ENCODE measurements around the gene ASB8. TPM values are rescaled to one million over a fixed set of nuclear protein-coding genes. Genes with fewer than 3 reads are reported as not detected.

ASB8 gene
- total RNA-seq, 2 experiments from 2014 or later: 20.9 to 27.2 TPM

DNA sequence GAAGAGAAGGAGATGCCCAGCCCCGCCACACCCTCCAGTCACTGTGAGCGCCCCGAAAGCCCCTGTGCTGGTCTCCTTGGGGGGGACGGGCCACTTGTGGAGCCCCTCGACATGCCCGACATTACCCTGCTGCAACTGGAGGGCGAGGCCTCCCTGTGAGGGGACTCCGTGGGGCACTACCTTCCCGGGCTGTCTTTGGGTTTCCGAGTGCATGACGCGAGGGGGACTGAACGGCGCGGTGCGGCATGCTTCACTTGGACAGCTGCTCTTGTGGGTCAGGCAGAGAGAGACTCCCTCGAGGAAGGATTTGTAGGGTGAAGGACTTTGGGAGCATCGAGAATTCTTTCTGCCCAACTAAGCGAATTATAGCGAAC lies 27.2 kb upstream of the ASB8 start:
- Mint-ChIP-seq H3K9me3 (no peaks in the 10 kb centered on the region), H3K36me3 (ENCODE audit: low read depth) (no peaks in the 10 kb centered on the region), H3K4me1 (ENCODE audit: low read depth) (peaks cover 16% of the 10 kb centered on the region), H3K27me3 (peaks cover 28% of the 10 kb centered on the region), H3K27ac (no peak overlapping the region), H3K4me3 (peak overlapping the region; percentile 83)
- ChIA-PET POLR2A (interaction anchor here (1.1 kb wide), 1 partner anchor 13 kb away, joined by 3 read pairs; no protein-coding TSS in a partner anchor), CTCF (interaction anchor here (0.9 to 1.5 kb wide), 2 partner anchors 16 to 144 kb away, joined by 3 to 4 read pairs; no protein-coding TSS in a partner anchor)
- DNase-seq (no peak), ATAC-seq (no peak)
- TF ChIP-seq, protein P1, sequence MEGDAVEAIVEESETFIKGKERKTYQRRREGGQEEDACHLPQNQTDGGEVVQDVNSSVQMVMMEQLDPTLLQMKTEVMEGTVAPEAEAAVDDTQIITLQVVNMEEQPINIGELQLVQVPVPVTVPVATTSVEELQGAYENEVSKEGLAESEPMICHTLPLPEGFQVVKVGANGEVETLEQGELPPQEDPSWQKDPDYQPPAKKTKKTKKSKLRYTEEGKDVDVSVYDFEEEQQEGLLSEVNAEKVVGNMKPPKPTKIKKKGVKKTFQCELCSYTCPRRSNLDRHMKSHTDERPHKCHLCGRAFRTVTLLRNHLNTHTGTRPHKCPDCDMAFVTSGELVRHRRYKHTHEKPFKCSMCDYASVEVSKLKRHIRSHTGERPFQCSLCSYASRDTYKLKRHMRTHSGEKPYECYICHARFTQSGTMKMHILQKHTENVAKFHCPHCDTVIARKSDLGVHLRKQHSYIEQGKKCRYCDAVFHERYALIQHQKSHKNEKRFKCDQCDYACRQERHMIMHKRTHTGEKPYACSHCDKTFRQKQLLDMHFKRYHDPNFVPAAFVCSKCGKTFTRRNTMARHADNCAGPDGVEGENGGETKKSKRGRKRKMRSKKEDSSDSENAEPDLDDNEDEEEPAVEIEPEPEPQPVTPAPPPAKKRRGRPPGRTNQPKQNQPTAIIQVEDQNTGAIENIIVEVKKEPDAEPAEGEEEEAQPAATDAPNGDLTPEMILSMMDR (IDR thresholded peaks at IDR 0.05): no peak
- intact Hi-C loops (cut with micrococcal nuclease): loop anchor here (10.0 kb wide), 1 partner anchor 430 kb away; no protein-coding TSS in a partner anchor

GRCh38 chr12:48183876-48184548 lies 26.7 kb upstream of the ASB8 start:
- Mint-ChIP-seq H3K4me3 (peak overlapping the region; percentile 83), H3K36me3 (ENCODE audit: low read depth) (no peaks in the 10 kb centered on the region), H3K9me3 (no peaks in the 10 kb centered on the region), H3K27me3 (peaks cover 28% of the 10 kb centered on the region), H3K27ac (no peak overlapping the region), H3K4me1 (ENCODE audit: low read depth) (peaks cover 16% of the 10 kb centered on the region)
- TF ChIP-seq, protein P1 (IDR thresholded peaks at IDR 0.05): peak; percentile 37
- DNase-seq: peak; percentile 30
- ChIA-PET POLR2A (interaction anchor here (1.1 kb wide), 1 partner anchor 13 kb away, joined by 3 read pairs; no protein-coding TSS in a partner anchor), CTCF (interaction anchor here (0.7 to 1.5 kb wide), 4 partner anchors 13 to 258 kb away, joined by 3 to 5 read pairs (median 4); no protein-coding TSS in a partner anchor)
- intact Hi-C loops (cut with micrococcal nuclease): loop anchor here (10.0 kb wide), 1 partner anchor 431 kb away; no protein-coding TSS in a partner anchor
- peak; percentile 14 for ATAC-seq

DNA sequence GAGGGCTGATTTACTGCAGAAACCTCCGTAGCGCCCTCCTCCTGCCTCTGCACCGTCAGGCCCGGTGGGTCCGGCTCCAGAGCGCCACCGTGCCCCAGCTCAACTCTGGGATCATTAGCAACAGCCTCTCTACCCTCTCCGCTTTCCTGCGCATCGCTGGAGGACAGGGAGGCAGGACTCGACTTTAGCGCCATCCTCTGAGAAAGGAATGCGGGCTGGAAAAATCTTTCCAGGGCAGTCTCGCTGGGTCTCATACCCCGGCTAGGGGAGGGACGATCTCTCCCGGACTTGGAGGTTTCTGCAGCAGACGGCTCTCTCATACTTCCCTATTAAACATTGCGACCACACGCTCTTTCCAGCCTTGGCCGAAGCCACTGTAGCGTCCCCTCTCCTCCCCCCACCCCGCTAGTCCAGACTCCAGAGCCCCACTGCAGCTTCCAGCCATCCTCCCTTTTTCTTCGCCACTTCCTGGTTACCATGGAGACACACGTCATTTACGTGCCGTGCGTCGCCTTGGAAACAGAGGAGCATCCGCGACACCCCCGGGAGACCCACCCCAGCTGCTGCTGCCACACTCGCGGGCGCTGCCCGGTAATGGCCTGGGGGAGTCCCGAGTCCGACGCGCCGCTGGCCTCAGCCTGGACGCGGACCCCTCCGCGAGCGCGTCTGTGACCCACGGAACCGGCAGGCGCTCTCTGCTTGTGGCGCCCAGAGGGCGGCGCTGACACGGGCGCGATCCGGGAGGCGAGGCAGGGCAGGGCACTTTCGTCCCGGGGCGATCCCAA lies 26.0 kb upstream of the ASB8 start, which contains the start of gene CCDC184:
TSS of gene CCDC184 (plus strand) at position 554 of the 785 bp plus-strand sequence. CDS start 479 bp downstream, outside the sequence.
- CTCF ChIA-PET: interaction anchor here (0.7 to 1.5 kb wide), 24 partner anchors 10 to 435 kb away, joined by 3 to 18 read pairs (median 3); partner anchors contain the start of genes ASB8 and PFKM

GRCh38 chr12:48182631-48183030 lies 25.3 kb upstream of the ASB8 start:
- Mint-ChIP-seq H3K9me3 (no peaks in the 10 kb centered on the region), H3K27me3 (peaks cover 28% of the 10 kb centered on the region), H3K4me3 (peak overlapping the region; percentile 83), H3K36me3 (ENCODE audit: low read depth) (no peaks in the 10 kb centered on the region), H3K27ac (no peak overlapping the region), H3K4me1 (ENCODE audit: low read depth) (peaks cover 16% of the 10 kb centered on the region)
- POLR2A ChIA-PET: interaction anchor here (0.8 to 1.3 kb wide), 2 partner anchors 8 to 19 kb away, joined by 3 read pairs; no protein-coding TSS in a partner anchor
- ATAC-seq (no peak), DNase-seq (no peak)
- intact Hi-C loops (cut with micrococcal nuclease): loop anchor here (10.0 kb wide), 1 partner anchor 432 kb away; no protein-coding TSS in a partner anchor
- CTCF ChIA-PET: interaction anchor here (0.8 to 1.5 kb wide), 23 partner anchors 9 to 436 kb away, joined by 3 to 18 read pairs (median 3); partner anchors contain the start of genes ASB8 and PFKM
- TF ChIP-seq, protein P1 (IDR thresholded peaks at IDR 0.05): no peak

More for the DNA sequence above, 26.0 kb upstream of the ASB8 start, which contains the start of gene CCDC184:
- POLR2A ChIA-PET: interaction anchor here (0.8 to 1.3 kb wide), 3 partner anchors 8 to 18 kb away, joined by 3 read pairs; no protein-coding TSS in a partner anchor
- DNase-seq (peak; percentile 77), ATAC-seq (peak; percentile 70)
- no peaks in the 10 kb centered on the region for H3K9me3 Mint-ChIP-seq
- TF ChIP-seq, protein P1 (IDR thresholded peaks at IDR 0.05): peak; percentile 44
- H3K27me3 Mint-ChIP-seq: peaks cover 28% of the 10 kb centered on the region
- peaks cover 16% of the 10 kb centered on the region for H3K4me1 Mint-ChIP-seq (ENCODE audit: low read depth)
- intact Hi-C loops (cut with micrococcal nuclease): loop anchor here (10.0 kb wide), 1 partner anchor 432 kb away; no protein-coding TSS in a partner anchor
- peak within 1 kb of the TSS; percentile 83 for H3K4me3 Mint-ChIP-seq
- H3K36me3 Mint-ChIP-seq (ENCODE audit: low read depth): no peaks in the 10 kb centered on the region
- H3K27ac Mint-ChIP-seq: no peak within 1 kb of the TSS

Data from activated CD8-positive, alpha-beta T cell treated with anti-CD3 and anti-CD28 coated beads for 36 hours (primary cell).